WTC11 (cell line): ENCODE data around the gene ZDHHC14.

Source experiments
- CTCF ChIP-seq: fragments of 200-600 bp; IDR thresholded peaks from 2 replicates; pipeline ENCODE4 v1.8.0; 2022; ENCODE audit warnings: antibody characterized with exemption
- IRF2 ChIP-seq: sonication (generic); formaldehyde crosslinking; IDR thresholded peaks from 2 replicates; pipeline ENCODE4 v1.8.0; 2022; ENCODE audit warnings: low read depth, missing genetic modification reagents, borderline replicate concordance
- JUN ChIP-seq: sonication (generic); formaldehyde crosslinking; IDR thresholded peaks from 2 replicates; pipeline ENCODE4 v1.8.0; 2023; ENCODE audit warnings: mild to moderate bottlenecking, missing genetic modification reagents
- ZNF232 ChIP-seq: sonication (generic); formaldehyde crosslinking; IDR thresholded peaks from 2 replicates; pipeline ENCODE4 v1.8.0; 2022; ENCODE audit warnings: mild to moderate bottlenecking, missing genetic modification reagents

- TF ChIP-seq CTCF (no peak), IRF2 (CRISPR knock-in tag) (no peak), ZNF232 (CRISPR knock-in tag) (no peak), JUN (no peak)
Observed at GRCh38 chr6:157542414-157543160, 161.6 kb downstream of the ZDHHC14 start.
